HL-60/S4 (cell line): ENCODE data around the gene AHRR.

Source experiments
- in situ Hi-C: fragments of 300-500 bp; cut with MboI; formaldehyde crosslinking; loops from 2 replicates; pipeline ENCODE4 v1.14.3; 2022; ENCODE audit warnings: low sequenced_read_pairs

The AHRR gene

DNA sequence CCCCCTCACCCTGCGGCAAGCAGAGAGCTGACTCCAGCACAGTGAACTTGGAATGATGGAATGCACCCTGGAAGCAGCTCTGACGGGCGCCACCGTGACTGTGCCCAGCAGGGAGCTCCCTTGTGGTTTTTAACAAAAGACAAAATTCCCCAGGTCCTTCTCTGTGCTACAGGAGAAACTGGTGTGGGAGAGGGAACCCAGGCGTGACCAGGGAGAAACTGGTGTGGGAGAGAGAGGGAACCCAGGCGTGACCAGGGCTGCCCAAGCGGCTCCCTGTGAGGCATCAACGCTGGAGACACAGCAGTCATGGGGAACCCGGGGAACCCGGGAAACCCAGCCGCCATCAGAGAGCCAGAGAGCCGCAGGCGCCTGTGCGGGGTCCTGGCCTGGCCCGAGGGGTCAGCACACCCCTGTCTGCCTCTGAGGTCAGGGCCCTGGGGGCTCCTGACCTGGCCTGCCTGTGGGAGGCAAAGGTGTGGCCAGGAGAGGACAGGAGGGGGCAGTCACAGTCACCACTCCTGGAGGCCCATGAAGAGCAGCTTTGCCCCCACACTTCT is 3.1 kb upstream of the AHRR start:
- in situ Hi-C loops = loop anchor here (10.0 kb wide), 1 partner anchor 116 kb away; no protein-coding TSS in a partner anchor

DNA sequence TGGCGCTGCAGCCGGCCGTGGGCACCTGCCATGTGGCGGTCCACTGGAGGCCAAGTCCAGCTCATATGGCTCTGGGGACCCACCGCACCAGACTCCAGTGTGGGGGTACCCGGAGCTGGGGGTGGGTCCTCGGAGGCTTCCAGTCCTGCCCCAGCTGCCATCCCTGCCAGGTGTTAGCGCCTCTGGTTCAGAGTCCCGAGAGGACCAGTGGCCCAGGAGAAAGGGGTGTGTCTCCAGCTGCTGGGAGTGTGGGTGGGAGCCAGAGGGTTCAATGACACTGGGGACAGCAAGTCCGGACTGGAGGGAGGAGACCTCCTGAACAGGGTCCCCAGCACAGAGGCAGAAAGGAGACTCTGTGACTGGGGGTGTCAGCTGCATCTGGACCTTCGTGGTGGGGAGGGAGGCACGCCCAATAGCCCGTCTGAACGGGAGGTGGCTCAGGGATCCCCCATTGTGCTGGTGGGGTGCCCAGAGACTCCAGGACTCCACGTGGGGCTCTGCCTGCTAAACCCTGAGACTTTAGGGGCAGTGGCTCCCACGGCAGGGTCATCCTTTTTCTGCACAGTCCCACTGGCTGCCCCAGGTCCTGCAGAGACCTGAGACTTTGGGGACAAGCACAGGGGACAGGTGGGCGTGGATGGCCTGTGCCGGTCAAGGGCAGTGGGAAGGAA is 2.4 kb upstream of the AHRR start:
- in situ Hi-C loops = loop anchor here (10.0 kb wide), 1 partner anchor 116 kb away; no protein-coding TSS in a partner anchor

DNA sequence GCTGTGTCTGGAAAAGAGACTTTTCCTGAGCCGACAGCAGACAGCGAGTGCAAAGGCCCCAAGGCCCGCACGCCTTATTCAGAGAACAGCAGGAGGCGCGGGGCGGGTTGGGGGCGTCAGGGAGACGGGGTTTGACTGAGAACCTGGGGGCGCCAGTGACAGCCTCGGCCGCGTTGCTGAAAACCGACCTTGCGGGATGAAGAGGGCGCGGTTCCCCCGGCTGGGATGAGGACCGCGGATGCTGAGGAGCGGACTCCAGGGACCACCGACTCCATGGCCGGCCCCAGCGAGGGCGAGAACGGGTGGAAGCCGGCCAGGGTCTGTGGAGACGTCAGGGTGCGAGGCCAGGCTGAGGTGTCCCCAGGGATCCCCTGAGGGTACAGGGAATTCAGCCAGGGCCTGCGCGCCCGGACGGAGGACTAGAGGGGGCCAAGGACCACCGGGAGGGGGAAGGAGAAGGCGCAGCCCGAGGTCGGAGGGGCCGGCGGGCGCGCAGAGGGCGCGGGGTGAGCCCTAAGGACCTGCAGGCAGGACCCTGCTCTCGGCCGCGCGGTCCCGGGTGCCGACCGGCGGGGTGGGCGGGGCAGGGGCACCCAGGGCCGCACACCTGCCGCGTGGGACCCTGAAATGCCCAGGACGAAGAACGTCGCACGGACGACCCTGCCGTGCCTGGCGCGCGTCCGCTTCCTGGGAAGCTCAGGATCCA is 837 bp upstream of the AHRR start:
- in situ Hi-C loops = no loop called here

GRCh38 chr5:321726-322251 is 275 bp downstream of the AHRR start:
- in situ Hi-C loops = no loop called here

DNA sequence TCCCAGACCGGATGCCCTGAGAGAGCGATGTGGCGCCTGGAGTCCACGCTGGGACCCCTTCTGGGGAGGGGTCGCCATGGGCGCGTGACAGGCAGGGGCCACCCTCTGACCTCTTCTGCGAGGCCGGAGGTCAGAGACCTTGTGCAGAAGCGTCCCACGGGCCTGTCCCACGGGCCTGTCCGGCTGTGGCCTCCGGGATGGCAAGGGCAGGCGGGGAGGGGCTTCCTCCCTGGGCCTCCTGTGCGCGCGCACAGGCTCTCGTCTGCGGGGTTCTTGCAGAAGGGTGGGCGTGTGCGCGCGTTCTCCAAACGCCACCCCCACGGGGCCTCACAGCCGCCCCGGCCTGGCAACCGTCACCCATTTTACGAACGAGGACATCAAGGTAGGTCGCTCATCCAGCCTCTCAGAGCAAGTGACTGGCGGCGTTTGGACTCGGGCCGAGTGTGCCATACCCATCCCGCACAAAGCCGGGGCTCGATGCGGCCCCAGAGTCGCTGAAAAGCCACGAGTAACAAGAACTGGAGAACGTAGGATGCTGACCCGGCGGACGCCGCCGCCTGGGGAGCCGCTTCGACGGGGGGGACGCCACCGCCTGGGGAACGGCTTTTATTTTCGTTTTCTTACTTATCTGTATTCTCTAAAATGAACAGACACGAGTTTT is 897 bp downstream of the AHRR start:
- in situ Hi-C loops = no loop called here

DNA sequence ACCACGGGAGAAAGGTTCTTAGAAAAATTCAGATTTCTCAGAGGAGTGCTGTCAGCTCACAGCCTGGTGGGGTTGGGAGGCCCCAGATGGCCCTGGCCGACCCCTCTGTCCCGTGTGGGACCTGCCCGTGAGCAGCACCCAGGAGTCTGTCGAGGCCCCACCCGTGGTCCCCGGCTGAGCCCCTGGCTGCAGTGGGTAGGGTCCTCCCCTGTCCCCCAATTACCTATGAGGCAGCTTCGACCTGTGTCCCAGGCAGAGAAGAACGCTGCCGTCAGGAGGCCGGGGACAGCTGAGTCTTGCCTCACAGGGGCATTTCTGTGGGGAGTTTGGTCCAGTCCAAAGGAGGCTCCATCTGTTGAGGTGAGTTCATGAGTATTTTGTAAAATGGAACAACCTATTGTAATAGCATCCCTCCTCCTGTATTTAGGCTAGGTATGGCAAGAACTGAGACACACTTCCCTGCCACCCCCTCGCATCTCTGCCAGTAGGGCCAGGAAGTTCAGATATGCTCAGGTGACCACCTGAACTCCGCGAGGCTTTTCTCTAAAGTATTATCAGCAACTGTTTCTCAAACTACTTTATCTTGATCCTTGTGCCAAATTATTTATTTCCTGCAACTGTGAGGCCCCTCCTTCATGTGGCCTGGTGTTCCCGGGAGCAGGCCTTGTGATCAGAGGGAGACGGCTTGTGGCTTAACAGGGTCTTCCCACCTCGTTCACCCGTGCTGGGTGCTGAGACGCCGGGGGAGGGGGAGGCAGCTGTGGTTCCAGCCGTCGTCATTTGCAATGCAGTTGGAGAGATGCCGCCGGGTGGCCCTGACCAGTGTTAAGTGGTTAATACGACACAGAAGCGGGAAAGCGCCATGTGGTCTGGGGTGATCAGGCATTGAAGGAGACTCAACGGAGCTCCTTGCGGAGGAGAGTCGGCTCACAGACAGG is 1.7 kb downstream of the AHRR start:
- in situ Hi-C loops = no loop called here

DNA sequence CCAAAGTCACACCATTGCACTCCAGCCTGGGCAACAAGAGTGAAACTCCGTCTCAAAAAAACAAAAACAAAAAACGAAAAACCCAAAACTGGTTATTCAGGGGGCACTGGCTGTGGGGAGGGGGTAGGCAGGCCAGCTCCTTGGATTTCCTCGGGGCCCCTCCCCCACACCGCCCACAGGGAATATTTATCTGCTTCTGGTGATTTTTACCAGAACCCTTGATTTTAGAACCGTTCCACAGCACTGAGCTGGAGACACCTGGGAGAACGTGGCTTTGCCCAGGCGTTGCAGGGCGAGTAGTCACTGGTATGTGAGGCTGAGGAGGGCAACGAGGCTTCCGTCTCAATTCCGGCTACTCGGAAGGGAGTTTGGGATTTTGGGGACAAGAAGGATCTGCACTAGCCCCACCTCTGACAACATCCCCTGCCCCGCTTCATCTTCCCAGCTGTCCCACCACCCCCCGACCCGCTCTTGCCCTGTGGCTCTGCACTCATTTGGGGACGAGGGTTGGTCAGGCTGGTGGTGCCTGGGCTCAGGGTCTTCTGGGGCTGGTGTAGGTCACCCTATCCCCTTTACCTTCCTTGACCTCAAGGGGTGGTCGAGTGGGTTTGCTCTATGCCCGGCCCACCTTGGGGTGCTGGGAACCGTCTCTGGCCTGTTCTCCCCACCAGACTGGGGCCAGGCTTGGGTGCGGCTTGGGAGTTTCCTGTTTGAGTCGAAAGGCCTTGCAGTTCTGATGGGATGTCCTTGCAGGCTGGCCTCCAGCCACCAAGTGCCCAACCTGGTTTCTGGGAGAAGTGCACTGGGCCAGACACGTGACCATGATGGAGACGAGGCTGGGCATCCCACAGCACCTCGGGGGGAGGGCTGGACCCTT is 3.5 kb downstream of the AHRR start:
- in situ Hi-C loops = no loop called here

GRCh38 chr5:326109-326508 is 4.6 kb downstream of the AHRR start:
- in situ Hi-C loops = no loop called here

DNA sequence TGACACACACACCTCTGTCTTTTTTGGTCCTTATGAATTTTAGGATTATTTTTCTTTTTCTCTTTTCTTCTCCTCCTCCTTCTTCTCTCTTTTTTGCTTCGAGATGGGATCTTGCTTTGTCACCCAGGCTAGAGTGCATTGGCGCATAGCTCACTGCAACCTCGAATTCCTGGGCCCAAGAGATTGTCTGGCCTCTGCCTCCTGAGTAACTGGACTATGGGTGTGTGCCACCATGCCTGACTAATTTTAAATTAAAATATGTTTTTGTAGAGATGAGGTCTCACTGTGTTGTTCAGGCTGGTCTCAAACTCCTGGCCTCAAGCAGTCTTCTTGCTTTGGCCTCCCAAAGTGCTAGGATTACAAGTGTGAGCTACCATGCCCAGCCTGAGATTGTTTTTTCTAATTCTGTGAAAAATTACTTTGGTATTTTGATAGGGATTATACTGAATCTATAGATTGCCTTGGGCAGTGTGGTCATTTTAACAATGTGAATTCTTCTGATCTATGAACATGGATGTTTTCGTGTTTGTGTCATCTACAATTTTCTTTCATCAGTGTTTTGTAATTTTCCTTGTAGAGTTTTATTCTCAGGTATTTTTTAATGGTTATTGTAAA is 7.7 kb downstream of the AHRR start:
- in situ Hi-C loops = no loop called here

DNA sequence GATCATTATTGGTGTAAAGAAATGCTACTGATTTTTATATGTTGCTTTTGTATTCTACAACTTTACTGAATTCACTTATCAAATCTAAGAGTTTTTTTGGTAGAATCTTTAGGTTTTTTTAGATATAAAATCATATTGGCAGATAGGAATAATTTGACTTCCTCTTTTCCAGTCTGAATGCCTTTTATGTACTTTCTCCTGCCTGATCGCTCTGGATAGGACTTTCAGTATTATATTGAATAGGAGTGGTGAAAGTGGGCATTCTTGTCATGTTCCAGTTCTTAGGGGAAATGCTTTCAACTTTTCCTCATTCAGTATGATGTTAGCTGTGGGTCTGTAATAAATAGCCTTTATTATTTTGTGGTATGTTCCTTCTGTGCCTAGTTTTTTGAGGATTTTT is 8.3 kb downstream of the AHRR start:
- in situ Hi-C loops = no loop called here

- in situ Hi-C loops = no loop called here
These were observed 11.3 kb downstream of the AHRR start for GRCh38 chr5:332843-333242.

GRCh38 chr5:333945-334344 is 12.4 kb downstream of the AHRR start:
- in situ Hi-C loops = no loop called here

DNA sequence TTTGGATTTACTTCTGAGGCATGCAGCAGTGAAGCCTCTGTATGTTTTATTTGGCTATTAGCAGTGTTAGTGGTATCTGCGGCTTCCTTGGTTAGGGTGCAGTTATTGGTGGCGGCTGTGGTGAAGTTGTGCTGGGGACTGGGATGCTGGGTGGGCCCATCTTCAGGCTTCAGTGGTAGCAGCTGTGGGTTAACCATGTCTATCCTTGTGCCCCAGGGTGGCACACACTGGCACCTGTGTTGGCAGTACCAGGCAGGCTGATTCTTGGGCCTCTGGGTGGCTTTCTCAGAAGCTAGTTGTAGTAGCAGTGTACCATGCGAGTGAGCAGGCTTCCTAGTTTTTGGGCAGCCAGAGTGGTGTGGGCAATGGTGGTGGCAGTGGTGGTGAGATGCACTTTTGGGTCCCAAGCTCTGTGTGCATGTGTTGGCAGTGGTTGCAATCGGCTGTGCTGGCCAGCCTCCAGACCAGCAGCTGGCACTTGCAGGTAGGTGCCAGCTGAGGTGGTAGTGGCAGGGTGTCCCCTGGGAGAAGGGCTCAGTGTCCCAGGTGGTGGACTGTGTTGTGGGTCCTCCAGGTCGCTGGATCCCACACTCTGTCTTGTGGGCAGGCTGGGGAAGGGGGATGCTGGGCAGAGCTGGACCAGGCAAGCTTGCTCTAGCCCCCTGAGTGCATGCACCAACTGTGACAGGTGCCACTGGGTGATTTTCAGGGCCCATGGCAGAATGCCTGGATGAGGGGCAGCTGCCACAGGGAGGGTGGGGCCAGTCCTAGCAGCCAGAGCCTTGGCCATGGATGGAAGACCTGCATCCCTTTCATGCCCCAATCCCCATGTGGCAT is 13.6 kb downstream of the AHRR start:
- in situ Hi-C loops = no loop called here

DNA sequence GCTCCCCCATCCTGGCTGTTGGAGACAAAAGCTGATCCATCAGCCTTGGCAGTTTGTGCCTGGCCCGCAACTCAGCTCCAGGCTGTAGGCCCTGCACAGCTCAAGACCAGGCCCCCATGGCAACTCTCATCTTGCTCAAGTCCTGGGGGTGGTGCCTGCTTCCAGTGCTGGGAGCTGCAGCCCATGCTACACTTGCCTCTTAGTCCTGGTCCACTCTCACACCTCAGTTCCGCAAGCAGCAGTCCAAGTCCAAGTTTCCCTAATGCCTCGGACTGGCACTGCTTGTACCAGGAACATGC is 14.2 kb downstream of the AHRR start:
- in situ Hi-C loops = no loop called here

- in situ Hi-C loops = no loop called here
These were observed 16.1 kb downstream of the AHRR start for GRCh38 chr5:337563-338130.

DNA sequence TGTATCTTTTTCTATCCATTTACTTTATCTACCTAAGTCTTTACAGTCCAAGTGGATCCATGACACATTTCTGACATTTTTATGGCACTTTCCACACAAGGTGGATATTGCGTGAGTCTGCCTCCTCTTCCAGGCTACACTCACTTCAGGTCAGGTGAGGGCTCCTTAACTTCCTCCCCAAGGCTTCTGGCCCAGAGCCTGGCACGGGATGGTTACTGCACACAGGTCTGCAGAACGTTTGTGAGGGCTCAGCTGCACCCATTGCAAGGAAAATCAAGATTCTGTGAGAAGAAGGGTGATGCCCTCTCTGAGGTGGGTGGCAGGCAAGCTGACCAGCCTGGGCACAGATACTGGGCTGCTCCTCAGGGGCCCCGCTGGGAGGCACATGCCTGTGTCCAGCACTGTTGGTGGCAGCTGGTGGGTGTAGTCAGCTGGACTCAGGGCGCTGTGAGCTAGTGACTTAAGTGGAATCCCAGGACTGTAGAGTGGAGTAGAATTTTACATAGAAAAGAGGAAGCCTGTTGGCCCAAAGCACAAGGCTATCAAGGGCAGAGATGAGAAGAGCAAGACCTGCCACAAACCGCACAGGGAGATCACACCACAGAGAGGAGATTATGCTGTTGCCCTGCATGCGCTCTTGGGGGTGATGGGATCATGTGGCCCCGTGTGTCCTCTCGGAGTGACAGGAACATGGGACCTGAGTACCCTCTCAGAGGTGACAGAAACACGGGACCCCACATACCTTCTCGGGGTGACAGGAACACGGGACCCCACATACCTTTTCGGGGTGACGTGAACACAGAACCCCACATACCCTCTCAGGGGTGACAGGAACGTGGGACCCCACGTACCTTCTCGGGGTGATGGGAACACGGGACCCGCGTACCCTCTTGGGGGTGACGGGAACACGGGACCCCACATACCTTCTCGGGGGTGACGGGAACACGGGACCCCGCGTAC is 21.3 kb downstream of the AHRR start:
- in situ Hi-C loops = no loop called here
